H1 (cell line): Measurements from ENCODE around the gene CASR. TPM values are rescaled to one million over a fixed set of nuclear protein-coding genes. Genes with fewer than 3 reads are reported as not detected.

Experiments
- CTCF ChIA-PET: fragments of 300-600 bp; sonication (Branson Sonifier 250); formaldehyde crosslinking; loops from one replicate; lab custom pipeline; 2021; ENCODE audit not compliant: partially characterized antibody; lab: Charles Lee
- POLR2A ChIA-PET: fragments of 300-600 bp; sonication (Branson Sonifier 250); formaldehyde crosslinking; loops from one replicate; lab custom pipeline; 2021; ENCODE audit warnings: inconsistent platforms; ENCODE audit not compliant: partially characterized antibody; lab: Charles Lee
- DNase-seq, 2 experiments: peaks; one replicate each; pipeline versions ENCODE4 v3.0.0 to v3.0.0-alpha.2; 2010 to 2022; ENCODE audit warnings: low spot score in 2 of 2, low read depth in 1 of 2, mixed read lengths in 1 of 2
- FAIRE-seq: peaks from 2 replicates; lab custom pipeline; 2011; peaks lifted over from hg19 to GRCh38; lab: Jason Lieb, UNC
- H2AFZ ChIP-seq: 2 replicates; pipeline ENCODE4 v1.8.1; 2012; ENCODE audit warnings: low read length, inconsistent platforms
- H2AK5ac ChIP-seq: 2 replicates; pipeline ENCODE4 v1.6.1; 2013; ENCODE audit warnings: low read depth, low read length
- H2BK120ac ChIP-seq: replicated peaks from 2 replicates; pipeline ENCODE3; 2013; ENCODE audit warnings: low read depth, low read length, inconsistent platforms
- H2BK12ac ChIP-seq: 2 replicates; pipeline ENCODE4 v1.6.1; 2013; ENCODE audit warnings: low read depth, low read length
- H2BK15ac ChIP-seq: 2 replicates; pipeline ENCODE4 v1.6.1; 2013; ENCODE audit warnings: low read length
- H2BK20ac ChIP-seq: 2 replicates; pipeline ENCODE4 v1.6.1; 2013; ENCODE audit warnings: low read length
- H2BK5ac ChIP-seq: 2 replicates; pipeline ENCODE4 v1.6.1; 2013; ENCODE audit warnings: low read depth, low read length
- H3K14ac ChIP-seq: 2 replicates; pipeline ENCODE4 v1.6.1; 2013; ENCODE audit warnings: inconsistent platforms; ENCODE audit not compliant: insufficient read length
- H3K18ac ChIP-seq: 2 replicates; pipeline ENCODE4 v1.6.1; 2013; ENCODE audit warnings: low read length; ENCODE audit errors: extremely low read depth
- H3K23ac ChIP-seq: 2 replicates; pipeline ENCODE4 v1.6.1; 2013; ENCODE audit warnings: inconsistent platforms; ENCODE audit not compliant: insufficient read length
- H3K23me2 ChIP-seq: 2 replicates; pipeline ENCODE4 v1.6.1; 2013; ENCODE audit warnings: low read depth, low read length
- H3K27ac ChIP-seq: 2 replicates; pipeline ENCODE4 v1.6.1; 2011; ENCODE audit warnings: low read depth, low read length, inconsistent platforms
- H3K27me3 ChIP-seq, 4 experiments: replicated peaks in 1 of 4; 1 replicate in 1 of 4; 2 replicates in 3 of 4; pipeline versions ENCODE4 v1.6.1 to v1.8.1; 2011 to 2013; ENCODE audit warnings: low read length in 3 of 4, mild to moderate bottlenecking in 3 of 4, inconsistent platforms in 2 of 4, mixed read lengths in 2 of 4, moderate library complexity in 1 of 4; ENCODE audit not compliant: control insufficient read depth in 3 of 4, insufficient read depth in 3 of 4; ENCODE audit errors: extremely low read depth in 1 of 4
- H3K36me3 ChIP-seq, 4 experiments: 2 replicates each; pipeline versions ENCODE4 v1.6.1 to v1.8.1; 2011 to 2013; ENCODE audit warnings: mild to moderate bottlenecking in 4 of 4, low read length in 3 of 4, moderate library complexity in 2 of 4, control low read depth in 1 of 4, inconsistent platforms in 1 of 4; ENCODE audit not compliant: insufficient read depth in 4 of 4, control insufficient read depth in 2 of 4
- H3K4ac ChIP-seq: replicated peaks from 2 replicates; pipeline ENCODE3; 2013; ENCODE audit warnings: low read length, low read depth, mixed read lengths, inconsistent platforms; ENCODE audit not compliant: insufficient read length
- H3K4me1 ChIP-seq, 4 experiments: replicated peaks in 1 of 4; 1 replicate in 1 of 4; 2 replicates in 3 of 4; pipeline versions ENCODE4 v1.6.1 to v1.8.1; 2011 to 2013; ENCODE audit warnings: low read length in 3 of 4, inconsistent platforms in 2 of 4, mixed read lengths in 1 of 4; ENCODE audit not compliant: insufficient read depth in 4 of 4, control insufficient read depth in 3 of 4
- H3K4me2 ChIP-seq, 2 experiments: 2 replicates each; pipeline versions ENCODE4 v1.6.1 to v1.8.1; 2011 to 2013; ENCODE audit warnings: low read depth in 2 of 2, low read length in 2 of 2, control low read depth in 1 of 2, inconsistent platforms in 1 of 2, mild to moderate bottlenecking in 1 of 2; ENCODE audit not compliant: insufficient read depth in 1 of 2
- H3K4me3 ChIP-seq, 4 experiments: fragments of 200-600, 300-600 bp in 1 of 4; sonication (generic), shearing (Covaris generic), sonication (Bioruptor Twin) in 1 of 4; 2 replicates each; pipeline versions ENCODE4 v1.5.1 to v1.8.1; 2011 to 2016; ENCODE audit warnings: low read length in 4 of 4, low read depth in 3 of 4, control low read depth in 2 of 4, inconsistent platforms in 2 of 4, mild to moderate bottlenecking in 2 of 4, mixed read lengths in 1 of 4, moderate library complexity in 1 of 4; ENCODE audit not compliant: insufficient read depth in 2 of 4; ENCODE audit errors: extremely low read depth in 1 of 4
- H3K56ac ChIP-seq: replicated peaks from 2 replicates; pipeline ENCODE3; 2013; ENCODE audit warnings: low read depth, mild to moderate bottlenecking, mixed read lengths, low read length, inconsistent platforms; ENCODE audit not compliant: insufficient read length
- H3K79me1 ChIP-seq: 2 replicates; pipeline ENCODE4 v1.6.1; 2013; ENCODE audit warnings: low read depth, low read length, control low read depth
- H3K79me2 ChIP-seq, 2 experiments: 2 replicates each; pipeline versions ENCODE4 v1.6.1 to v1.8.1; 2012 to 2013; ENCODE audit warnings: low read length in 2 of 2, mild to moderate bottlenecking in 2 of 2, inconsistent platforms in 1 of 2; ENCODE audit not compliant: insufficient read depth in 2 of 2, control insufficient read depth in 1 of 2
- H3K9ac ChIP-seq, 4 experiments: replicated peaks in 1 of 4; 1 replicate in 1 of 4; 2 replicates in 3 of 4; pipeline versions ENCODE4 v1.6.1 to v1.8.1; 2011 to 2013; ENCODE audit warnings: low read depth in 3 of 4, low read length in 3 of 4, control low read depth in 2 of 4, mild to moderate bottlenecking in 2 of 4, moderate library complexity in 2 of 4, inconsistent platforms in 1 of 4; ENCODE audit errors: extremely low read depth in 1 of 4
- H3K9me3 ChIP-seq, 2 experiments: 2 replicates each; pipeline versions ENCODE4 v1.6.1 to v1.8.1; 2012 to 2013; ENCODE audit warnings: mild to moderate bottlenecking in 2 of 2, moderate library complexity in 2 of 2, control low read depth in 1 of 2, inconsistent platforms in 1 of 2, low read depth in 1 of 2, low read length in 1 of 2, mixed read lengths in 1 of 2; ENCODE audit not compliant: insufficient read depth in 2 of 2
- H4K20me1 ChIP-seq, 2 experiments: replicated peaks in 1 of 2; 2 replicates each; pipeline versions ENCODE3 to v1.8.1; 2011 to 2013; ENCODE audit warnings: inconsistent platforms in 2 of 2, low read length in 2 of 2, mild to moderate bottlenecking in 1 of 2; ENCODE audit not compliant: insufficient read depth in 2 of 2, control insufficient read depth in 1 of 2
- H4K5ac ChIP-seq: 2 replicates; pipeline ENCODE4 v1.6.1; 2013; ENCODE audit warnings: low read length, low read depth, mixed read lengths, inconsistent platforms; ENCODE audit not compliant: insufficient read length
- H4K8ac ChIP-seq: 2 replicates; pipeline ENCODE4 v1.8.0; 2013; ENCODE audit warnings: mild to moderate bottlenecking, moderate library complexity, low read length, inconsistent platforms; ENCODE audit not compliant: insufficient read depth; ENCODE audit errors: extremely low read depth
- H4K91ac ChIP-seq: replicated peaks from 2 replicates; pipeline ENCODE3; 2013; ENCODE audit warnings: low read length, mixed read lengths, inconsistent platforms; ENCODE audit not compliant: insufficient read length
- ASH2L ChIP-seq: fragments of 200-600, 300-600 bp; sonication (generic); IDR thresholded peaks from one replicate; pipeline ENCODE4 v1.7.1; 2017; ENCODE audit warnings: low read length
- CBX5 ChIP-seq: fragments of 300-800, 300-1000 bp; sonication (generic); IDR thresholded peaks from 2 replicates; pipeline ENCODE4 v1.7.1; 2016; ENCODE audit warnings: antibody characterized with exemption, low read length, low read depth
- CBX8 ChIP-seq: fragments of 300-800, 300-1000 bp; sonication (generic); IDR thresholded peaks from 2 replicates; pipeline ENCODE4 v1.7.1; 2016; ENCODE audit warnings: low read depth, low read length, borderline replicate concordance
- EGR1 ChIP-seq: IDR thresholded peaks from 2 replicates; pipeline ENCODE4 v1.6.1; 2011; ENCODE audit warnings: low read depth, low read length, borderline replicate concordance
- HDAC2 ChIP-seq, 2 experiments: fragments of 300-600 bp in 1 of 2; sonication (generic) in 1 of 2; IDR thresholded peaks; 2 replicates each; pipeline ENCODE4 v1.6.1; 2011 to 2012; ENCODE audit warnings: low read depth in 2 of 2, low read length in 2 of 2, mild to moderate bottlenecking in 2 of 2, moderate library complexity in 2 of 2, borderline replicate concordance in 1 of 2, inconsistent platforms in 1 of 2
- NANOG ChIP-seq: IDR thresholded peaks from 2 replicates; pipeline ENCODE4 v1.6.1; 2011; ENCODE audit warnings: low read length, low read depth, mild to moderate bottlenecking, inconsistent platforms; ENCODE audit not compliant: insufficient read depth, poor library complexity, severe bottlenecking
- POLR2AphosphoS5 ChIP-seq: IDR thresholded peaks from 2 replicates; pipeline ENCODE4 v1.6.1; 2011; ENCODE audit warnings: low read depth, low read length
- RBBP5 ChIP-seq: IDR thresholded peaks from 2 replicates; pipeline ENCODE4 v1.7.1; 2012; ENCODE audit warnings: low read depth, mild to moderate bottlenecking, inconsistent platforms, low read length, moderate library complexity, borderline replicate concordance
- RXRA ChIP-seq: IDR thresholded peaks from 2 replicates; pipeline ENCODE4 v1.6.1; 2011; ENCODE audit warnings: low read depth, mild to moderate bottlenecking, low read length, moderate library complexity; ENCODE audit not compliant: insufficient read depth
- SIN3A ChIP-seq, 2 experiments: IDR thresholded peaks in 1 of 2; conservative IDR thresholded peaks in 1 of 2; 2 replicates each; pipeline ENCODE4 v1.6.1; 2011 to 2012; ENCODE audit warnings: low read length in 2 of 2, improper control_type of control experiment in 1 of 2, low read depth in 1 of 2, mild to moderate bottlenecking in 1 of 2
- SRF ChIP-seq: IDR thresholded peaks from 2 replicates; pipeline ENCODE4 v1.6.1; 2011; ENCODE audit warnings: mild to moderate bottlenecking, low read depth, low read length, moderate library complexity
- TEAD4 ChIP-seq: IDR thresholded peaks from 2 replicates; pipeline ENCODE4 v1.6.1; 2012; ENCODE audit warnings: low read depth, low read length, inconsistent platforms, mixed read lengths
- WGBS, 2 experiments: shearing (Covaris generic) in 1 of 2; methylation state at CpG; one replicate each; pipeline versions ENCODE4 v1.1.6 to v1.1.7; 2013 to 2015; ENCODE audit warnings: low lambda C conversion rate in 2 of 2, mixed read lengths in 2 of 2, inconsistent platforms in 1 of 2, low coverage in 1 of 2, missing lambda C conversion rate in 1 of 2; ENCODE audit not compliant: insufficient replicate concordance in 2 of 2, insufficient coverage in 1 of 2, insufficient read length in 1 of 2; ENCODE audit errors: extremely low coverage in 1 of 2, missing lambda C conversion rate in 1 of 2; 5-methylcytosine and 5-hydroxymethylcytosine counted together
- polyA plus RNA-seq, 7 experiments: library from polyadenylated mRNA; depleted of rRNA in 3 of 7; stranded (reverse) in 5 of 7; unstranded in 2 of 7; fragments of >200 nt in 5 of 7; fragments of 200-250 nt in 2 of 7; gene quantifications; 1 replicate in 5 of 7; 2 replicates in 1 of 7; 4 replicates in 1 of 7; pipeline versions ENCODE4 v1.2.1 to v1.2.3, GENCODE V29; 2011 to 2013; ENCODE audit warnings: missing spikeins in 2 of 7, mixed read lengths in 2 of 7
- total RNA-seq: library from RNA; stranded (reverse); fragmentation: NEBNext Ultra II Directional; extraction: Animal tissue kit (Norgen Biotek cat#: 25700); gene quantifications from 2 replicates; pipeline ENCODE4 v1.2.1, GENCODE V29; 2021

Gene CASR
- total and polyA plus RNA-seq, 2 of the 8 experiments (the other 6 are each of a cell fraction or from before 2014, with no cell fraction given): 0.36 to 0.58 TPM

- no peaks in the 10 kb centered on the region for H3K79me1 ChIP-seq
- no peak overlapping the region for H4K5ac ChIP-seq
- H3K9ac ChIP-seq: no peak overlapping the region
- no peak overlapping the region for H2BK120ac ChIP-seq
- H2BK15ac ChIP-seq: no peak overlapping the region
- no peak for FAIRE-seq
- no peaks in the 10 kb centered on the region for H3K36me3 ChIP-seq
- no peak overlapping the region for H3K18ac ChIP-seq
- no peak overlapping the region for H3K14ac ChIP-seq
- no peak overlapping the region for H3K56ac ChIP-seq
- H2AK5ac ChIP-seq: no peak overlapping the region
- H2BK20ac ChIP-seq: no peak overlapping the region
- POLR2A ChIA-PET: interaction anchor here (0.7 kb wide), 1 partner anchor 95 kb away, joined by 3 read pairs; no protein-coding TSS in a partner anchor
- H3K4me1 ChIP-seq: no peaks in the 10 kb centered on the region
- no peak overlapping the region for H2BK12ac ChIP-seq
- no peak overlapping the region for H3K4me2 ChIP-seq
- no peaks in the 10 kb centered on the region for H4K20me1 ChIP-seq
- H4K91ac ChIP-seq: no peak overlapping the region
- H3K9me3 ChIP-seq: no peaks in the 10 kb centered on the region
- 89% methylated on average over 1 of the region's 1 CpG; no CpG with 5 or more reads in 1 of the 2 experiments for WGBS, 2 experiments
- no peaks in the 10 kb centered on the region for H3K23me2 ChIP-seq
- no peak overlapping the region for H3K23ac ChIP-seq
- peaks cover 0 to 1% (median 0%) of the 10 kb centered on the region in 4 experiments; a peak in 1 of 7 replicates for H3K27me3 ChIP-seq
- CTCF ChIA-PET: interaction anchor here (1.2 to 1.4 kb wide), 4 partner anchors 9 to 115 kb away, joined by 3 to 4 read pairs (median 4); no protein-coding TSS in a partner anchor
- no peak overlapping the region for H2BK5ac ChIP-seq
- no peak overlapping the region for H4K8ac ChIP-seq
- DNase-seq: no peak
- no peak overlapping the region for H3K27ac ChIP-seq
- no peak overlapping the region for H2AFZ ChIP-seq
- no peaks in the 10 kb centered on the region for H3K79me2 ChIP-seq
- H3K4me3 ChIP-seq: no peak overlapping the region
- no peak overlapping the region for H3K4ac ChIP-seq
- TF ChIP-seq POLR2AphosphoS5 (no peak), HDAC2 (IDR thresholded peaks at IDR 0.05; ENCODE audit: borderline replicate concordance in 1 of 2, low read depth in 2 of 2, low read length in 2 of 2) (no peak), ASH2L (no peak), EGR1 (no peak), NANOG (no peak), TEAD4 (no peak), SRF (no peak), RBBP5 (no peak), SIN3A (conservative IDR thresholded peaks at IDR 0.05 in 1 of 2, IDR thresholded peaks at IDR 0.05 in 1 of 2; ENCODE audit: low read depth in 1 of 2, low read length in 2 of 2) (no peak), CBX5 (no peak), RXRA (no peak), CBX8 (no peak)
Measured at GRCh38 chr3:122217901-122218300, 34.4 kb downstream of the CASR start.
